Tibial artery (tissue), 4 donors: ENCODE results near the gene FARP1.

Source experiments
- DNase-seq, 2 donors: peaks; one replicate each; pipeline ENCODE4 v3.0.0-alpha.2; 2019
- H3K27ac ChIP-seq, 2 donors: fragments of 200-600 bp; sonication (generic) in 1 of 2; 1 replicate in 1 of 2; 2 replicates in 1 of 2; pipeline ENCODE4 v1.5.1; 2018 to 2019; ENCODE audit warnings: mild to moderate bottlenecking in 1 of 2
- H3K27me3 ChIP-seq, 2 donors: fragments of 200-600 bp; sonication (generic) in 1 of 2; one replicate each; pipeline versions ENCODE4 v1.5.1 to v1.6.0; 2016 to 2019
- H3K36me3 ChIP-seq, 3 donors: fragments of 200-600 bp; sonication (generic) in 2 of 3; one replicate each; pipeline ENCODE4 v1.5.1; 2016 to 2019; ENCODE audit warnings: mild to moderate bottlenecking in 2 of 3
- H3K4me1 ChIP-seq, 4 donors: fragments of 200-600 bp; sonication (generic) in 2 of 4; 1 replicate in 3 of 4; 2 replicates in 1 of 4; pipeline ENCODE4 v1.5.1; 2016 to 2019
- H3K4me3 ChIP-seq, 2 donors: fragments of 200-600 bp; sonication (generic) in 1 of 2; 1 replicate in 1 of 2; 2 replicates in 1 of 2; pipeline ENCODE4 v1.5.1; 2018 to 2019; ENCODE audit warnings: mild to moderate bottlenecking in 2 of 2
- H3K9me3 ChIP-seq, 3 donors: fragments of 200-600 bp; sonication (generic) in 1 of 3; one replicate each; pipeline ENCODE4 v1.5.1; 2016 to 2019
- CTCF ChIP-seq, 2 experiments: fragments of 200-600 bp in 1 of 2; fragments of 450-650 bp in 1 of 2; IDR thresholded peaks; one replicate each; pipeline ENCODE4 v1.5.1; 2017 to 2019; ENCODE audit warnings: antibody characterized with exemption in 2 of 2, mild to moderate bottlenecking in 1 of 2, moderate library complexity in 1 of 2
- intact Hi-C: fragments of 100-400 bp; cut with DNase I; formaldehyde crosslinking; loops from one replicate; pipeline ENCODE4 v1.15.0; 2023; ENCODE audit warnings: low total_unique reads

The FARP1 gene

DNA sequence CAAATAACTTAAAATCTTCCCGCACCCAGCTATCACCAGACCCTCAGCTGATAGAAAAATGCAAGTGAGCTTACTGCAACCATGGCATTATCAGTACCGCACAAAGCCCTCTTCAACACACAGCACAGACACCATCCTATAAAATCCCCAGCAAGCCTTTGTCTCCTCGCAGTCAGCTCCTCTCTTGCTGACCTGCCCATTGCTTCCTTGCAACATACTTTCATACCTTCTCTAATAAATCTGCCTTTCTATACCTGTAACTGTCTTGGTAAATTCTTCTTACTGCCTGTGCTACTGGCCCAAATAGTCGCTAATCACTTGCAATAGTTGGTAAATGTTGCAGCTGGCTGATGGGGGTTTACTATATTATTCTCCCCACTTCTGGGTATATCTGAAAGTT is 43.3 kb upstream of the FARP1 start:
- H3K27ac ChIP-seq = no peak overlapping the region
- H3K36me3 ChIP-seq = no peaks in the 10 kb centered on the region
- intact Hi-C loops = no loop called here
- H3K9me3 ChIP-seq = no peaks in the 10 kb centered on the region
- H3K4me1 ChIP-seq = peaks cover 0 to 5% (median 0%) of the 10 kb centered on the region in 4 donors
- TF ChIP-seq CTCF (IDR thresholded peaks at IDR 0.05) = no peak
- peaks cover 0 to 3% of the 10 kb centered on the region in 2 donors for H3K27me3 ChIP-seq
- H3K4me3 ChIP-seq = no peak overlapping the region
- no peak for DNase-seq

GRCh38 chr13:98100481-98100880 is 42.4 kb upstream of the FARP1 start:
- H3K4me3 ChIP-seq = no peak overlapping the region
- peaks cover 0 to 3% of the 10 kb centered on the region in 2 donors for H3K27me3 ChIP-seq
- no peak overlapping the region for H3K27ac ChIP-seq
- H3K4me1 ChIP-seq = peaks cover 0 to 5% (median 0%) of the 10 kb centered on the region in 4 donors
- no peak for DNase-seq
- no peaks in the 10 kb centered on the region for H3K9me3 ChIP-seq
- intact Hi-C loops = no loop called here
- no peaks in the 10 kb centered on the region for H3K36me3 ChIP-seq
- no peak for TF ChIP-seq CTCF (IDR thresholded peaks at IDR 0.05)

DNA sequence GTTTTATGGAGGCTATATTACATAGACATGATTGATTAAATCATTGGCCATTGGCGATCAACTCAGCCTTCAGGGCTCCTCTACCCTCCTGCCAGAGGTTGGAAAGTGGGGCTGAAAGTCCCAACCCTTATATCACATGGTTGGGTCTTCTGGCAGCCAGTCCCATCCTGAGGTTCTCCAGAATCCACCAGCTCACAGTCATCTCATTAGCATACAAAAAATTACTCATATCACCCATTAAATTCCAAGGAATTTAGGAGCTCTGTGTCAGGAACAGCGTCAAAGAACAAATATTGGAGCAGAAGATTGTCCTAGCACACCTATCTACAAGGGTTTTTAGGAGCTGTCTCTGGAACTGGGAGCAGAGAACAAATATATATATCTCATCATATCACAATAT is 39.4 kb upstream of the FARP1 start:
- TF ChIP-seq CTCF (IDR thresholded peaks at IDR 0.05) = no peak
- intact Hi-C loops = no loop called here
- no peaks in the 10 kb centered on the region for H3K36me3 ChIP-seq

DNA sequence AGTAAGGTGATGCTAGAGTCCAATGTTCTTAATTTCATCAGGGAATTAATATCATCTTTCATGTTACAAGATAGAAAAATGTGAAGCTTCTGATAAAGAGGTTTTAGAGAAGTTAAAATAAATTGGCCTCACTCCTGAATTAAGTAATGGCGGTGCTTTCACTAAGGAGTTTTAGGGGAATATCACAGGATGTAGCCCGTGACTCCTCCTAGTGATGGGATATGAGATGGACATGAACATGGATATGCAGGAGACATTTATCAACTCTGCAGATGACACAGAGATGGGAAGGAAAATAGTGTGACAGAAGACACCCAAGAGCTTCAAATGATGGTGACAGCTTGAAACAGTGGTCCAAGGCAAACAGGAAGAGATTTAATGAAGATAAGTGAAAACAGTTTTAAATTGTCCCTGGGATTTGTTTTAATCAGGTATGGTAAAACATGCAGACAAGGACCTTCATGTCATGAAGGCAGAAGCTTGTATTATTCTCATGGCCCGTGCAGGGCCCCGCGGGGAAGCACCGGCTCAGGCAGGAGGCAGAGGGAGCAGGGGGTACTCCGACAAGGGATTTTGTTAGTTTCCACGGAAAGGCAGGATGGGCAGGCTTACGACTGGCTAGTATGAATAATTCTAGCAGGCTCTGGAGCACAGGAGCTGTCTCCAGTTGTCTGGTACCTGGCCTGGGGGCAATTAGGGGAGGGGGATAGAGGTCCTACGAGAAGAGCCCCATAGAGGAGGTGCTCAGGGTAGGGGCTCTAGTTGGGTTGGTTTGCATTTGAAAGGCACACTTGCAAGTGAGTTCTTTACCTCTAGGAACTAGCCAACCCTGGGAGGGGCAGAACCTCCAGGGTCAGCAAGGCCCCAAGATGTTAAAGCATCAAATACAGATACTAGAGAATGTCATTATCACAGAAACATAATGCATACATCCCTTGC is 38.7 kb upstream of the FARP1 start:
- Histone ChIP-seq H3K27me3 (peaks cover 0 to 3% of the 10 kb centered on the region in 2 donors), H3K27ac (no peak overlapping the region), H3K4me3 (no peak overlapping the region), H3K9me3 (no peaks in the 10 kb centered on the region), H3K36me3 (no peaks in the 10 kb centered on the region), H3K4me1 (no peaks in the 10 kb centered on the region)
- no peak for DNase-seq
- no peak for TF ChIP-seq CTCF (IDR thresholded peaks at IDR 0.05)
- intact Hi-C loops = no loop called here

More for the DNA sequence above, 39.4 kb upstream of the FARP1 start:
- H3K9me3 ChIP-seq = no peaks in the 10 kb centered on the region
- H3K27ac ChIP-seq = no peak overlapping the region
- no peak overlapping the region for H3K4me3 ChIP-seq
- peaks cover 0 to 3% of the 10 kb centered on the region in 2 donors for H3K27me3 ChIP-seq
- DNase-seq = no peak
- no peaks in the 10 kb centered on the region for H3K4me1 ChIP-seq

DNA sequence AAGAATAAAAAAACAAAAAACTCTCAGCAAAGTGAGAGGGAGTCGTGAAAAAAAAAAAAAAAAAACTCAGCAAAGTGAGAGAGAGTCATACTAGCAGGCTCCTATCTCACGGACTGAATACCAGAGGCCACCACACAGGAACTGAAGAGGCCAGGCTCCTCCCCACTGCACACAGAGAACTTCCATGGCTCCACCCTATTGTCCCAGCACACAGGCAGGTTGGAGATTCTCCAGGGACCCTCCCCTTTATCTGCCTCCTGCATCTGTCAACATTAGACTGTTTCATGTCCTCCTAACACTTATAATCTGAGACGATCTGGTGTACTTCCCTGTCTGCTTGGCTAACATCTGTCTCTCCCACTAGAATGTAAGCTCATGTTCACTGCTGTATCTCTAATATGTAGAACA is 37.0 kb upstream of the FARP1 start:
- no peak for TF ChIP-seq CTCF (IDR thresholded peaks at IDR 0.05)
- Histone ChIP-seq H3K4me3 (no peak overlapping the region), H3K27ac (no peak overlapping the region), H3K27me3 (peaks cover 0 to 3% of the 10 kb centered on the region in 2 donors), H3K4me1 (no peaks in the 10 kb centered on the region), H3K9me3 (no peaks in the 10 kb centered on the region), H3K36me3 (no peaks in the 10 kb centered on the region)
- intact Hi-C loops = no loop called here
- no peak for DNase-seq
